GM23338 (cell line): ENCODE data around the gene PLPP7. TPM values are rescaled to one million over a fixed set of nuclear protein-coding genes. Genes with fewer than 3 reads are reported as not detected.

ENCODE experiments used
- CREB1 ChIP-seq: fragments of 250-450 bp; sonication (Bioruptor Pico); IDR thresholded peaks from 2 replicates; pipeline ENCODE4 v1.5.0; 2020; ENCODE audit warnings: low read depth, mild to moderate bottlenecking, moderate library complexity
- CTCF ChIP-seq, 2 experiments: fragments of 200-600 bp in 1 of 2; sonication (generic) in 1 of 2; conservative IDR thresholded peaks; 2 replicates each; pipeline versions ENCODE4 v1.5.1 to v1.6.1; 2016 to 2017; ENCODE audit warnings: antibody characterized with exemption in 2 of 2, low read depth in 2 of 2, mild to moderate bottlenecking in 2 of 2, moderate library complexity in 1 of 2
- ETS1 ChIP-seq: IDR thresholded peaks from 2 replicates; pipeline ENCODE4 v1.6.1; 2016; ENCODE audit warnings: antibody characterized with exemption
- EZH2 ChIP-seq: fragments of 200-600 bp; sonication (generic); IDR thresholded peaks from one replicate; pipeline ENCODE4 v1.8.0; 2017; ENCODE audit warnings: antibody characterized with exemption, mild to moderate bottlenecking, low read depth; ENCODE audit not compliant: unreplicated experiment
- JUNB ChIP-seq: IDR thresholded peaks from one replicate; pipeline ENCODE4 v1.6.1; 2016; ENCODE audit warnings: antibody characterized with exemption; ENCODE audit not compliant: unreplicated experiment
- POLR2AphosphoS5 ChIP-seq: IDR thresholded peaks from 2 replicates; pipeline ENCODE4 v1.6.1; 2016; ENCODE audit warnings: antibody characterized with exemption, low read depth
- STAT1 ChIP-seq: IDR thresholded peaks from one replicate; pipeline ENCODE4 v1.6.1; 2016; ENCODE audit warnings: antibody characterized with exemption; ENCODE audit not compliant: unreplicated experiment
- ZNF331 ChIP-seq: fragments of 250-450 bp; sonication (Bioruptor Pico); IDR thresholded peaks from 2 replicates; pipeline ENCODE4 v1.5.0; 2020; ENCODE audit warnings: low read depth, mild to moderate bottlenecking, moderate library complexity
- polyA plus RNA-seq: library from polyadenylated mRNA; unstranded; fragments of >200 nt; fragmentation: Nextera tagmentation; extraction: Ambion mirVana; gene quantifications from 2 replicates; pipeline ENCODE4 v1.2.1, GENCODE V29; 2016
- total RNA-seq: library from RNA; depleted of rRNA; stranded (reverse); fragments of >200 nt; shearing (Covaris generic); gene quantifications from 2 replicates; pipeline ENCODE4 v1.2.3, GENCODE V29; 2014
- TF ChIP-seq, protein P1 (sequence below): fragments of 250-450 bp; sonication (Bioruptor Pico); IDR thresholded peaks from 2 replicates; pipeline ENCODE4 v1.5.0; 2020; ENCODE audit warnings: mild to moderate bottlenecking, moderate library complexity

Gene PLPP7
- total and polyA plus RNA-seq, 2 experiments from 2014 or later = 1.6 to 2.4 TPM

- TF ChIP-seq, protein P1, sequence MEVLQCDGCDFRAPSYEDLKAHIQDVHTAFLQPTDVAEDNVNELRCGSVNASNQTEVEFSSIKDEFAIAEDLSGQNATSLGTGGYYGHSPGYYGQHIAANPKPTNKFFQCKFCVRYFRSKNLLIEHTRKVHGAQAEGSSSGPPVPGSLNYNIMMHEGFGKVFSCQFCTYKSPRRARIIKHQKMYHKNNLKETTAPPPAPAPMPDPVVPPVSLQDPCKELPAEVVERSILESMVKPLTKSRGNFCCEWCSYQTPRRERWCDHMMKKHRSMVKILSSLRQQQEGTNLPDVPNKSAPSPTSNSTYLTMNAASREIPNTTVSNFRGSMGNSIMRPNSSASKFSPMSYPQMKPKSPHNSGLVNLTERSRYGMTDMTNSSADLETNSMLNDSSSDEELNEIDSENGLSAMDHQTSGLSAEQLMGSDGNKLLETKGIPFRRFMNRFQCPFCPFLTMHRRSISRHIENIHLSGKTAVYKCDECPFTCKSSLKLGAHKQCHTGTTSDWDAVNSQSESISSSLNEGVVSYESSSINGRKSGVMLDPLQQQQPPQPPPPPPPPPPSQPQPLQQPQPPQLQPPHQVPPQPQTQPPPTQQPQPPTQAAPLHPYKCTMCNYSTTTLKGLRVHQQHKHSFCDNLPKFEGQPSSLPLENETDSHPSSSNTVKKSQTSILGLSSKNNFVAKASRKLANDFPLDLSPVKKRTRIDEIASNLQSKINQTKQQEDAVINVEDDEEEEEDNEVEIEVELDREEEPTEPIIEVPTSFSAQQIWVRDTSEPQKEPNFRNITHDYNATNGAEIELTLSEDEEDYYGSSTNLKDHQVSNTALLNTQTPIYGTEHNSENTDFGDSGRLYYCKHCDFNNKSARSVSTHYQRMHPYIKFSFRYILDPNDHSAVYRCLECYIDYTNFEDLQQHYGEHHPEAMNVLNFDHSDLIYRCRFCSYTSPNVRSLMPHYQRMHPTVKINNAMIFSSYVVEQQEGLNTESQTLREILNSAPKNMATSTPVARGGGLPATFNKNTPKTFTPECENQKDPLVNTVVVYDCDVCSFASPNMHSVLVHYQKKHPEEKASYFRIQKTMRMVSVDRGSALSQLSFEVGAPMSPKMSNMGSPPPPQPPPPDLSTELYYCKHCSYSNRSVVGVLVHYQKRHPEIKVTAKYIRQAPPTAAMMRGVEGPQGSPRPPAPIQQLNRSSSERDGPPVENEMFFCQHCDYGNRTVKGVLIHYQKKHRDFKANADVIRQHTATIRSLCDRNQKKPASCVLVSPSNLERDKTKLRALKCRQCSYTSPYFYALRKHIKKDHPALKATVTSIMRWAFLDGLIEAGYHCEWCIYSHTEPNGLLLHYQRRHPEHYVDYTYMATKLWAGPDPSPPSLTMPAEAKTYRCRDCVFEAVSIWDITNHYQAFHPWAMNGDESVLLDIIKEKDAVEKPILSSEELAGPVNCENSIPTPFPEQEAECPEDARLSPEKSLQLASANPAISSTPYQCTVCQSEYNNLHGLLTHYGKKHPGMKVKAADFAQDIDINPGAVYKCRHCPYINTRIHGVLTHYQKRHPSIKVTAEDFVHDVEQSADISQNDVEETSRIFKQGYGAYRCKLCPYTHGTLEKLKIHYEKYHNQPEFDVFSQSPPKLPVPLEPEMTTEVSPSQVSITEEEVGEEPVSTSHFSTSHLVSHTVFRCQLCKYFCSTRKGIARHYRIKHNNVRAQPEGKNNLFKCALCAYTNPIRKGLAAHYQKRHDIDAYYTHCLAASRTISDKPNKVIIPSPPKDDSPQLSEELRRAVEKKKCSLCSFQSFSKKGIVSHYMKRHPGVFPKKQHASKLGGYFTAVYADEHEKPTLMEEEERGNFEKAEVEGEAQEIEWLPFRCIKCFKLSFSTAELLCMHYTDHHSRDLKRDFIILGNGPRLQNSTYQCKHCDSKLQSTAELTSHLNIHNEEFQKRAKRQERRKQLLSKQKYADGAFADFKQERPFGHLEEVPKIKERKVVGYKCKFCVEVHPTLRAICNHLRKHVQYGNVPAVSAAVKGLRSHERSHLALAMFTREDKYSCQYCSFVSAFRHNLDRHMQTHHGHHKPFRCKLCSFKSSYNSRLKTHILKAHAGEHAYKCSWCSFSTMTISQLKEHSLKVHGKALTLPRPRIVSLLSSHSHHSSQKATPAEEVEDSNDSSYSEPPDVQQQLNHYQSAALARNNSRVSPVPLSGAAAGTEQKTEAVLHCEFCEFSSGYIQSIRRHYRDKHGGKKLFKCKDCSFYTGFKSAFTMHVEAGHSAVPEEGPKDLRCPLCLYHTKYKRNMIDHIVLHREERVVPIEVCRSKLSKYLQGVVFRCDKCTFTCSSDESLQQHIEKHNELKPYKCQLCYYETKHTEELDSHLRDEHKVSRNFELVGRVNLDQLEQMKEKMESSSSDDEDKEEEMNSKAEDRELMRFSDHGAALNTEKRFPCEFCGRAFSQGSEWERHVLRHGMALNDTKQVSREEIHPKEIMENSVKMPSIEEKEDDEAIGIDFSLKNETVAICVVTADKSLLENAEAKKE (CRISPR knock-in tag) = no peak
- TF ChIP-seq CTCF (conservative IDR thresholded peaks at IDR 0.05; ENCODE audit: low read depth in 2 of 2) = no peak
- TF ChIP-seq POLR2AphosphoS5 = no peak
- TF ChIP-seq ETS1 = no peak
- no peak for TF ChIP-seq CREB1
- no peak for TF ChIP-seq ZNF331
- no peak for TF ChIP-seq EZH2
- no peak for TF ChIP-seq STAT1
- no peak for TF ChIP-seq JUNB
Measured at GRCh38 chr9:131318231-131319085, 28.9 kb downstream of the PLPP7 start (continued).
